Panc1 (cell line): Measurements from ENCODE around the gene MAP3K15. TPM values are rescaled to one million over a fixed set of nuclear protein-coding genes. Genes with fewer than 3 reads are reported as not detected.

Source experiments
- ATAC-seq: fragments of 200-7000 bp; cut with Tn5 transposase; 2 replicates; pipeline ENCODE4 v1.9.1; 2020; ENCODE audit warnings: mild to moderate bottlenecking, moderate library complexity
- BruUV-seq: library from RNA; stranded (reverse); fragments of 400-500 nt; replicated peaks from 2 replicates; lab custom pipeline; 2021; lab: Mats Ljungman, UMichigan
- CTCF ChIA-PET: fragments of 300-600 bp; sonication (Branson Sonifier 250); formaldehyde crosslinking; loops from one replicate; lab custom pipeline; 2022; ENCODE audit warnings: antibody characterized with exemption; lab: Charles Lee
- POLR2A ChIA-PET: fragments of 300-600 bp; sonication (Branson Sonifier 250); formaldehyde crosslinking; loops from one replicate; lab custom pipeline; 2022; ENCODE audit warnings: antibody characterized with exemption; lab: Charles Lee
- DNase-seq: peaks from one replicate; pipeline ENCODE4 v3.0.0-alpha.2; 2010; ENCODE audit warnings: low read depth, low spot score
- H3K27ac ChIP-seq: 2 replicates; pipeline ENCODE4 v1.5.1; 2011; ENCODE audit warnings: mild to moderate bottlenecking, low read length, inconsistent platforms
- H3K27me3 ChIP-seq: fragments of 200-500 bp; sonication (Bioruptor generic); 2 replicates; pipeline ENCODE4 v1.6.0; 2014; ENCODE audit warnings: low read length, inconsistent platforms; ENCODE audit not compliant: control insufficient read depth, insufficient read depth
- H3K36me3 ChIP-seq: fragments of 200-500 bp; sonication (Bioruptor generic); 2 replicates; pipeline ENCODE4 v1.5.1; 2014; ENCODE audit warnings: inconsistent platforms, mild to moderate bottlenecking, low read length, moderate library complexity; ENCODE audit not compliant: control insufficient read depth, insufficient read depth
- H3K4me1 ChIP-seq: 2 replicates; pipeline ENCODE4 v1.5.1; 2011; ENCODE audit warnings: inconsistent platforms, mild to moderate bottlenecking, low read length, moderate library complexity; ENCODE audit not compliant: control insufficient read depth, insufficient read depth
- H3K4me3 ChIP-seq, 2 experiments: 2 replicates each; pipeline ENCODE4 v1.5.1; 2011 to 2012; ENCODE audit warnings: low read depth in 2 of 2, low read length in 2 of 2, mild to moderate bottlenecking in 2 of 2, inconsistent platforms in 1 of 2, moderate library complexity in 1 of 2
- H3K9me3 ChIP-seq: fragments of 200-500 bp; sonication (Bioruptor generic); 2 replicates; pipeline ENCODE4 v1.5.1; 2014; ENCODE audit warnings: low read depth, mild to moderate bottlenecking, inconsistent platforms, low read length, moderate library complexity; ENCODE audit not compliant: control insufficient read depth, insufficient read depth
- POLR2AphosphoS5 ChIP-seq: IDR thresholded peaks from 2 replicates; pipeline ENCODE4 v1.6.1; 2012; ENCODE audit warnings: mild to moderate bottlenecking, low read depth, low read length, moderate library complexity
- SIN3A ChIP-seq: IDR thresholded peaks from 2 replicates; pipeline ENCODE4 v1.6.1; 2012; ENCODE audit warnings: low read depth, mild to moderate bottlenecking, low read length, moderate library complexity, borderline replicate concordance; ENCODE audit not compliant: insufficient read depth
- TCF7L2 ChIP-seq: IDR thresholded peaks from 2 replicates; pipeline ENCODE4 v1.6.1; 2011; ENCODE audit warnings: mild to moderate bottlenecking, low read depth, low read length, inconsistent platforms
- in situ Hi-C: cut with HindIII; loops from 2 replicates; pipeline ENCODE4 v1.10.0; 2016; ENCODE audit warnings: low sequenced_read_pairs, low pct_unique_long_range_greater_than_20kb
- intact Hi-C: fragments of 100-400 bp; cut with micrococcal nuclease; formaldehyde crosslinking; loops from one replicate; pipeline ENCODE4 v1.10.0; 2022; ENCODE audit not compliant: unreplicated experiment
- total RNA-seq: library from RNA; stranded (reverse); gene quantifications from one replicate; pipeline ENCODE4 v1.2.1, GENCODE V29; 2021; ENCODE audit not compliant: unreplicated experiment
- TF ChIP-seq, protein P1 (sequence below), 2 experiments: IDR thresholded peaks; 2 replicates each; pipeline ENCODE4 v1.6.1; 2011 to 2012; ENCODE audit warnings: low read depth in 2 of 2, control low read depth in 1 of 2, low read length in 1 of 2, mild to moderate bottlenecking in 1 of 2, moderate library complexity in 1 of 2; ENCODE audit not compliant: insufficient read depth in 1 of 2
- TF ChIP-seq, protein P2 (sequence below): fragments of 450-650 bp; IDR thresholded peaks from 2 replicates; pipeline ENCODE4 v1.5.1; 2017; ENCODE audit warnings: mild to moderate bottlenecking

The MAP3K15 gene
- total RNA-seq, 1 experiment from 2014 or later, result 4.9 TPM

DNA sequence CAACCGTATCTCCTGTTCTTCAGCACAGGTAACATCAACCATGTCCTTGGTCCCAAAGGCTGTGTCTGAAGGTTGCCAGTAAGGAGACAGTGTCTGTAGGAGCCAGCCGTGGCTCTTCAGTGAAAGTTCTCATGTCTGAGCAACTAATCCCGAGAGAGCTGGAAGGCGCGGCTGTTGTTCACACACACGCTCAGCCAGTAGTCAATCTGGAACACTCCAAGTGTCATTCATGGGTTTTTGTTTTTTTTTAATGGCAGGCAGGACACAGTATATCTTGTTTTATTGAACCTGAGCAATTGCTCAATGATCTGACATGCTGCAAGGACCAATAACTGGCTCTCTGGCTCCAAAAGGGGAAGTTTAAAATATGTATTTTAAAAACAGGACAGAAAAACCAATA is 48.4 kb upstream of the MAP3K15 start:
- BruUV-seq, result no TSS peak
- ChIA-PET CTCF (no interaction called here), POLR2A (no interaction called here)
- TF ChIP-seq POLR2AphosphoS5 (no peak), TCF7L2 (no peak), SIN3A (no peak)
- no peaks in the 10 kb centered on the region for H3K27me3 ChIP-seq
- H3K27ac ChIP-seq, result no peak overlapping the region
- in situ Hi-C loops, result no loop called here
- no peaks in the 10 kb centered on the region; the same call in 1 of the 2 replicates for H3K4me1 ChIP-seq
- ATAC-seq (no peak), DNase-seq (no peak)
- no peaks in the 10 kb centered on the region for H3K36me3 ChIP-seq
- no peak overlapping the region for H3K4me3 ChIP-seq
- no peaks in the 10 kb centered on the region for H3K9me3 ChIP-seq
- intact Hi-C loops, result no loop called here

DNA sequence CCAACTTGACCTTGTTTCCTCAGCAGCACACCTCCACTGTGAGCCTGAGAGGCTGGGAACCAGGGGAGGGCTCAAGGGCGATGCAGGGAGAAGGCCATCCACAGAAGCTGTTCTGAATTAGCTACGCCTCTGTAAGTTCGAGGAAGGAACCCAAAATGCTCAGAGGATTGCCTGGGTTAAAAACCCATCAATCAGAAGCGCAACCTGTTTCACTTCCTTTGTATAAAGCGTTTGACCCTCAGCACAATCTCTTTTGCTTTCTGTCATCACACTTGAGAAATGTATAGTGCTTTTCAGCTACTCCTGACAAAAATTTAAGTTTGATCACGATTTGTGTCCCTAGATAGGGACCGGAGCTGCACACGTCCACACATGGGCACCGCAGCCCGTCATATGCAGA is 48.0 kb upstream of the MAP3K15 start:
- intact Hi-C loops, result no loop called here
- ATAC-seq, result no peak
- no peaks in the 10 kb centered on the region for H3K27me3 ChIP-seq
- no peak for DNase-seq
- no TSS peak for BruUV-seq
- in situ Hi-C loops, result no loop called here
- POLR2A ChIA-PET, result no interaction called here
- no peak for TF ChIP-seq POLR2AphosphoS5
- no peak for TF ChIP-seq SIN3A
- TF ChIP-seq, protein P1, sequence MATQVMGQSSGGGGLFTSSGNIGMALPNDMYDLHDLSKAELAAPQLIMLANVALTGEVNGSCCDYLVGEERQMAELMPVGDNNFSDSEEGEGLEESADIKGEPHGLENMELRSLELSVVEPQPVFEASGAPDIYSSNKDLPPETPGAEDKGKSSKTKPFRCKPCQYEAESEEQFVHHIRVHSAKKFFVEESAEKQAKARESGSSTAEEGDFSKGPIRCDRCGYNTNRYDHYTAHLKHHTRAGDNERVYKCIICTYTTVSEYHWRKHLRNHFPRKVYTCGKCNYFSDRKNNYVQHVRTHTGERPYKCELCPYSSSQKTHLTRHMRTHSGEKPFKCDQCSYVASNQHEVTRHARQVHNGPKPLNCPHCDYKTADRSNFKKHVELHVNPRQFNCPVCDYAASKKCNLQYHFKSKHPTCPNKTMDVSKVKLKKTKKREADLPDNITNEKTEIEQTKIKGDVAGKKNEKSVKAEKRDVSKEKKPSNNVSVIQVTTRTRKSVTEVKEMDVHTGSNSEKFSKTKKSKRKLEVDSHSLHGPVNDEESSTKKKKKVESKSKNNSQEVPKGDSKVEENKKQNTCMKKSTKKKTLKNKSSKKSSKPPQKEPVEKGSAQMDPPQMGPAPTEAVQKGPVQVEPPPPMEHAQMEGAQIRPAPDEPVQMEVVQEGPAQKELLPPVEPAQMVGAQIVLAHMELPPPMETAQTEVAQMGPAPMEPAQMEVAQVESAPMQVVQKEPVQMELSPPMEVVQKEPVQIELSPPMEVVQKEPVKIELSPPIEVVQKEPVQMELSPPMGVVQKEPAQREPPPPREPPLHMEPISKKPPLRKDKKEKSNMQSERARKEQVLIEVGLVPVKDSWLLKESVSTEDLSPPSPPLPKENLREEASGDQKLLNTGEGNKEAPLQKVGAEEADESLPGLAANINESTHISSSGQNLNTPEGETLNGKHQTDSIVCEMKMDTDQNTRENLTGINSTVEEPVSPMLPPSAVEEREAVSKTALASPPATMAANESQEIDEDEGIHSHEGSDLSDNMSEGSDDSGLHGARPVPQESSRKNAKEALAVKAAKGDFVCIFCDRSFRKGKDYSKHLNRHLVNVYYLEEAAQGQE (IDR thresholded peaks at IDR 0.05; ENCODE audit: insufficient read depth in 1 of 2, low read depth in 2 of 2, low read length in 1 of 2), result no peak
- no peak for TF ChIP-seq TCF7L2
- TF ChIP-seq, protein P2, sequence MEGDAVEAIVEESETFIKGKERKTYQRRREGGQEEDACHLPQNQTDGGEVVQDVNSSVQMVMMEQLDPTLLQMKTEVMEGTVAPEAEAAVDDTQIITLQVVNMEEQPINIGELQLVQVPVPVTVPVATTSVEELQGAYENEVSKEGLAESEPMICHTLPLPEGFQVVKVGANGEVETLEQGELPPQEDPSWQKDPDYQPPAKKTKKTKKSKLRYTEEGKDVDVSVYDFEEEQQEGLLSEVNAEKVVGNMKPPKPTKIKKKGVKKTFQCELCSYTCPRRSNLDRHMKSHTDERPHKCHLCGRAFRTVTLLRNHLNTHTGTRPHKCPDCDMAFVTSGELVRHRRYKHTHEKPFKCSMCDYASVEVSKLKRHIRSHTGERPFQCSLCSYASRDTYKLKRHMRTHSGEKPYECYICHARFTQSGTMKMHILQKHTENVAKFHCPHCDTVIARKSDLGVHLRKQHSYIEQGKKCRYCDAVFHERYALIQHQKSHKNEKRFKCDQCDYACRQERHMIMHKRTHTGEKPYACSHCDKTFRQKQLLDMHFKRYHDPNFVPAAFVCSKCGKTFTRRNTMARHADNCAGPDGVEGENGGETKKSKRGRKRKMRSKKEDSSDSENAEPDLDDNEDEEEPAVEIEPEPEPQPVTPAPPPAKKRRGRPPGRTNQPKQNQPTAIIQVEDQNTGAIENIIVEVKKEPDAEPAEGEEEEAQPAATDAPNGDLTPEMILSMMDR, result no peak
- no peaks in the 10 kb centered on the region for H3K9me3 ChIP-seq
- H3K36me3 ChIP-seq, result no peaks in the 10 kb centered on the region
- H3K4me1 ChIP-seq, result no peaks in the 10 kb centered on the region; the same call in 1 of the 2 replicates
- H3K27ac ChIP-seq, result no peak overlapping the region
- no peak overlapping the region for H3K4me3 ChIP-seq
- CTCF ChIA-PET, result no interaction called here

DNA sequence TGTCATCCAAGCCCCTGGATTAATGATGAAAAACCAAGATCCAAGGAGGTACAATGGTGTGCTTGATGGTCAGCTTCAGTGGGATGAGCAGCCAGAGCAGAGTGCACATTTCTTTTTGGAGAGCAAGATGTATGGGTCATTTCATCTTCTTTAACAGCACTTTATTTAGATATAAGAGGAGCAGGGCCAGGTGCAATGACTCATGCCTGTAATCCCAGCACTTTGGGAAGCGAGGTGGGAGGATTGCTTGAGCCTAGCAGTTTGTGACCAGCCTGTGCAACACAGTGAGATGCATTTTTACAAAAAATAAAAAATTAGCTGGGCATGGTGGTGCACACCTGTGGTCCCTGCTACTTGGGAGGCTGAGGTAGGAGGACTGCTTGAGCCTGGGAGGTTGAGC is 45.3 kb upstream of the MAP3K15 start:
- DNase-seq, result no peak
- intact Hi-C loops (no loop called here), in situ Hi-C loops (no loop called here)
- BruUV-seq, result no TSS peak
- POLR2A ChIA-PET, result no interaction called here
- Histone ChIP-seq H3K27ac (no peak overlapping the region), H3K27me3 (no peaks in the 10 kb centered on the region), H3K9me3 (no peaks in the 10 kb centered on the region), H3K36me3 (no peaks in the 10 kb centered on the region), H3K4me1 (no peaks in the 10 kb centered on the region), H3K4me3 (no peak overlapping the region)
- CTCF ChIA-PET, result interaction anchor here (0.7 kb wide), 1 partner anchor 1457 kb away, joined by 4 read pairs; no protein-coding TSS in a partner anchor
- TF ChIP-seq, protein P1 (IDR thresholded peaks at IDR 0.05; ENCODE audit: insufficient read depth in 1 of 2, low read depth in 2 of 2, low read length in 1 of 2), result no peak
- no peak for TF ChIP-seq TCF7L2
- no peak for TF ChIP-seq SIN3A
- TF ChIP-seq POLR2AphosphoS5, result no peak
- TF ChIP-seq, protein P2, result no peak
- ATAC-seq, result no peak
